Cerebellar cortex (tissue), 1 donor: ENCODE measurements around the gene SH2D3C.
"Not testable (repeated sequence)": the region's sequence is repeated elsewhere in the genome, so short reads cannot be mapped to it uniquely, and the experiment has no call there.

Source experiments
- DNase-seq: peaks from one replicate; pipeline ENCODE4 v3.0.0-alpha.2; 2015; ENCODE audit warnings: low spot score

Gene SH2D3C

DNA sequence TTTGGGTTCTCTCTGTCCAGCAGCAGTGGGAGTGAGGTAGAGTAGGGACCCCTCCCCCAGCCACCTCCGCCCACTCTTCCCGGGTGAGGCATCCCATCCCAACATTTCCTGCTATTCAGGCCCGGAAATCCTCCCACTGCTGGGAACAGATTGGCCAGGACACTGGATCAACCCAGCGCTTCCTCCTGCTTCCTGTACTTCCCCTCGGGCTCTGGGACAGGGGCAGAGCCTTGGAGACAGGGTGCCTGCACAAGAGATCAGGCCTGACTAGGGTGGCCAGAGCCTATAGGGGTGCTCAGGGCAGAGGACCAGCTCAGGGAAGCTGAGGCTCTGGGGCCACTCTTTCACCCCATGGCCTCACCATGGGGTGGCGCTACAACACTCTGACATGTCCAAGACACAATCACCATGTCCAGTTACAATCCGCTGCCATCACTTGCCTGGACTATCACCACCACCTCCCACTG, 14.5 kb downstream of the SH2D3C start:
- DNase-seq = peak; percentile 61

DNA sequence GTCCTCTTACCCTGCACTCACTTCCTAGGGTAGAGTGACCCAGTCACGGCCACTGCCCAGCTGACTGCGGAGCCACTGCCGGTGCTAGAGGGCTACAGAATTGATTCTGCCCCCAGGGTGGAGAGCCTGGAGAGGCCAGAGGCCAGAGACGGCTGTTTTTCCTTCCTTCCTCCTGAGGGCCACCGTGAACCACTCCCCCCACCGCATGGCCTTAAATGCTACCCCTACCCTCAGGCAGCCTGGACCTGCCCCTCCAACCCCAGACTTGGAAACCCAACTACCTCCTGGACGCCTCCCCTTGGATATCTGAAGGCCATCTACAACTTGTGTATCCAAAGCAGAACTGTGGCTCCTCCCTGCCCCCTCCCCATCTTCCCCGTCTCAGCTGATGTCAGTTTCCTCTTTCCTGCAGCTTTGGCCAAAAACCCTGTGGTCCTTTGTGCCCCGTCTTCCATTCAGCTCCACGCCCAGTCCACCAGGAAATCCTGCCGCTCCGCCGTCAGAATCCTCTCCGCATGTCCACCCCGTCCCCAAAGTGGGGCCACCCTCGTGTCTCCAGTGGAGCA, 16.3 kb downstream of the SH2D3C start:
- no peak for DNase-seq

DNA sequence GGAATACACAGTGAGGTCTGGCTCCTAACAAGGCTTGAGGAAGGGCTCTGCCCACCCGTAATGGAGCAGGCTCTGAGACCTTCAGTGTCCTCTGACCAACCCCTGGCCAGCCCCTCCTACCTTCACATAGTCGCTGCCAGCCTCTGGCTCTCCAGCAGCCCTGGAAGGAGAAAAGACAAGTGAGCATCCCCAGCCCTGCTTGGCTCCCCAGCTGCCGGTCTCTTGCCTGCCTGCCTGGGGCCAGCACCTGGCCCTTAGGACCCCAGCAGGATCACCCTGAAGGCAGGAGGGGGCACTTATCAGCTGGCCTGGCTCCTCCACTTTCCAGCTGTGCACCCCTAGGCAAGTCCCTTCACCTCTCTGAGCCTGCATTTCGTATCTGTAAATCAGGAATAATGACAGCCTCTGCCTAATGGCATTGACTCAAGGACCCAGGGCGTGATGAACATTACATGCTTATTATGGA, 16.9 kb downstream of the SH2D3C start:
- DNase-seq = no peak

DNA sequence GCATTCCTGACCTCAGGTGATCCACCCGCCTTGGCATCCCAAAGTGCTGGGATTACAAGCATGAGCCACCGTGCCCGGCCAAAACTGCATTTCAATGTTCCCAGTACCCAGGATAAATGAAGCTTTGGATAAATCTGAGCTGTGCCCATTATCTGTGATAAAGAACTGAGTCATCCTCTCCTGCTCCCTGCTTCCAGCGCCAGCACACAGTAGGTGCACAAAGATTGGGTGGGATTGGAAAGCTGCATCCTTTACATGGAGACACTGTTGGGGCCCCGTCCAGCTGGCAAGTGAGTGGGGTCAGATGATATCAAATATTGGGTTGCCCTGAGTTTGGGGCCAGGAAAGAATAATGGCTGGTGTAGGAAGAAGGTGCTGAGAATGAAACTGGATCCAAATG, 17.4 kb downstream of the SH2D3C start:
- DNase-seq = no peak

- no peak for DNase-seq
These were observed 19.6 kb downstream of the SH2D3C start for GRCh38 chr9:127758843-127759242.

- not testable (repeated sequence) for DNase-seq
These were observed 21.7 kb downstream of the SH2D3C start for GRCh38 chr9:127756776-127757175.

DNA sequence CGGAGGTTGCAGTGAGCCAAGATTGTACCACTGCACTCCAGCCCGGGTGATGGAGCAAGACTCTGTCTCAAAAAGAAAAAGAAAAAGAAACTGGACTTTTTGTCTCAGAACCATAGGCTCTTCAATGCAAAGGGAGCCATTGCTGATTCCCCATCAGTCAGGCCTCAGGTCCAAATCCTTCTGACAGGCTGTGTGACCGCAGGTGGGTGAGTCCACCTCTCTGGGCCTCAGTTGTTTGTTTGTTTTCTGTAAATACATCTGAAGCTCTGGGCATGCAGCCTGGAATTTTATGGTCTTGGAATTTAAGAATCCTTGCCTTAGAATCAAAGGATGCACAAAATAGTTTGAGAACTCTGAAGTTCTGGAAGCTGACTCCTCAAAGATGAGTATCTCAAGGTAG, 22.2 kb downstream of the SH2D3C start:
- no peak for DNase-seq

- peak; percentile 61 for DNase-seq
These were observed 23.1 kb downstream of the SH2D3C start for GRCh38 chr9:127755061-127756060.

GRCh38 chr9:127754099-127755060, 24.1 kb downstream of the SH2D3C start:
- DNase-seq = peak; percentile 86

GRCh38 chr9:127753622-127754021, 24.8 kb downstream of the SH2D3C start:
- no peak for DNase-seq

GRCh38 chr9:127753148-127753547, 25.3 kb downstream of the SH2D3C start:
- no peak for DNase-seq

DNA sequence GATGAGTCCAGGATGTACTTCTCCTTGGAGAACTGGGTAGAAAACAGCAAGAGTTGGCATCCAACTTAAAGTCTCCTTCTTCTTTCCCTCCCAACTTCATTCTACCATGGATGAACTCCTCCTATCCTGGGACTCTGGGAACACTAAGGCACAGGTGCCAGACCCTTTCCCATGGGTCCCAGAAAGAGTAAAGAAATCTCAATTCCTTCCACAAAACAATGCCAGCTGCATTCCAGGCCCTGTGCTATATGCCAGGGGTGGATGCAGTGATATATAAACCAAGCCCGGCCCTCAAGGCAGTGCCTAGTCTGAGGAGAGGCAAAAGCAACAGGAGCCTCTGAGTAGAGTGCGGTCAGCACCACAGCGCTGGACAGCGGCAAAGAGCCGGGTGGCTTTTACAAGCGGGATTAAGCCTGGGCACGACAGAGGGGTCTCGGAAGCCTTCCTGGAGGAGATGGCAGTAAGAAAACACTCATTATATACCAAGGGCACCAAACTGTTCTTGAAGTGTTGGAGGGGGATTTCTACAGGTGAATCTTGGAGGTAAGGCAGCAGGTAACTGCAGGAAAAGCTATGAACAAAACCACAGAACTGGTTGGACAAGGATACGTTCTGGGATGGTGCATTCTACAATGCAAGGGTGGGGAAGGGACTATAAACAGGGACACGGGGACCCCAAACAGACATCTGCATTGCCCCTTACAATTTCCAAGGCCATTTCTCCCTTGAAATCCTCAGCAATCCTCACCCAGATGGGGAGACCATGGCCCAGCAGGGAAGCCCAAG, 27.0 kb downstream of the SH2D3C start:
- no peak for DNase-seq

- no peak for DNase-seq
These were observed 29.2 kb downstream of the SH2D3C start for GRCh38 chr9:127749090-127749787.

DNA sequence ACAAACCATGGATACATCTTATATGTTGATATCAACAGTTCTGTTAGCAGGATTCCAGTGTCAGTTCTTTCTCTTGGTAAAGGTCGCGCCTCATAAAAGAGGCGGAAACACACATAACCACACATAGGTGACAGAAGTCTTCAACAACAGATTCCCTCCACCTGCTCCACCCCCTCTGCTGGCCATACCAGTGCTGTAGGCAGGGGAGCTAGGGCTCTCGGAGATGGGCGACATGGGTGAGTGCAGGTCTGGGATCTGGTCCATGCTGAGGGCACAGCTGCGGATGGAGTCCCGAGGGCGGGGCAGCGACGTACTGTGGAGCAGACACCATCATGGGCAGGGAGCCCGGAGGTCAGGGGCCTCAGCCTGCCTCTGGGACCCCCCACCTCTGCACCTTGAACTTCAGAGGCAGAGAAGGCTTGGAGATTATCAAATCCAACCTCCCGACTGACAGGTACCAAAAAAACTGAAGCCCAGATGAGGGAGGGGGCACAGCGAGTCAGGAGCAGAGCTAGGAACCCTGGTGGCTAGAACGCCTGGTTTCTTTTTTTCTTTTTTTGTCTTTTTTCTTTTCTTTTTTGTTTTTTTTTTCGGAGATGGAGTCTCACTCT, 31.4 kb downstream of the SH2D3C start:
- no peak for DNase-seq

- DNase-seq = no peak
These were observed 33.9 kb downstream of the SH2D3C start for GRCh38 chr9:127744398-127745110.

- peak; percentile 90 for DNase-seq
These were observed 35.9 kb downstream of the SH2D3C start for GRCh38 chr9:127742435-127743088.

DNA sequence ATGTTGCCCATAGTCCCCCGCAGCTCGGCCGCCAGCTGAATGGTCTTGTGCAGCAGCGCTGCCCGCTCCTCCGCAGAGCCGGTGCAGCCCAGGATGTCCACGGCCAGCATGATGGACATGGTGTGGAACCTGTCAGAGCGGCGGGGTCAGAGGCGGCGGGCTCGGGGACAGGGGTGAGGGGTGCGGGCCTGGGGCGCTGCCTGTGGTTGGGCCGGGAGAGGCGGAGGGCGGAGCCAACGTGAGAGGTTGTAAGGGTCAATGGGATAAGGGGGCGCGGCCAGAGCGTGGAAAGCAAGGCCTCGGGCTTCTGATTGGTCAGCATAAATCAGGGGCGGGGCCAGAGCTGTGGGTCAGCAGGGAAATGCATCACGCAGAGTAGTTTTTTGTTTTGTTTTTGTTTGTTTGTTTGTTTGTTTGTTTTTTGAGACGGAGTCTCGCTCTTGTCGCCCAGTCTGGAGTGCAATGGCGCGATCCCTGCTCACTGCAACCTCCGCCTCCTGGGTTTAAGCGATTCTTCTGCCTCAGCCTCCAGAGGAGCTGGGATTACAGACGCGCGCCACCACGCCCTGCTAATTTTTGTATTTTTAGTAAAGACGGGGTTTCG, 36.5 kb downstream of the SH2D3C start:
- DNase-seq = peak; percentile 92

DNA sequence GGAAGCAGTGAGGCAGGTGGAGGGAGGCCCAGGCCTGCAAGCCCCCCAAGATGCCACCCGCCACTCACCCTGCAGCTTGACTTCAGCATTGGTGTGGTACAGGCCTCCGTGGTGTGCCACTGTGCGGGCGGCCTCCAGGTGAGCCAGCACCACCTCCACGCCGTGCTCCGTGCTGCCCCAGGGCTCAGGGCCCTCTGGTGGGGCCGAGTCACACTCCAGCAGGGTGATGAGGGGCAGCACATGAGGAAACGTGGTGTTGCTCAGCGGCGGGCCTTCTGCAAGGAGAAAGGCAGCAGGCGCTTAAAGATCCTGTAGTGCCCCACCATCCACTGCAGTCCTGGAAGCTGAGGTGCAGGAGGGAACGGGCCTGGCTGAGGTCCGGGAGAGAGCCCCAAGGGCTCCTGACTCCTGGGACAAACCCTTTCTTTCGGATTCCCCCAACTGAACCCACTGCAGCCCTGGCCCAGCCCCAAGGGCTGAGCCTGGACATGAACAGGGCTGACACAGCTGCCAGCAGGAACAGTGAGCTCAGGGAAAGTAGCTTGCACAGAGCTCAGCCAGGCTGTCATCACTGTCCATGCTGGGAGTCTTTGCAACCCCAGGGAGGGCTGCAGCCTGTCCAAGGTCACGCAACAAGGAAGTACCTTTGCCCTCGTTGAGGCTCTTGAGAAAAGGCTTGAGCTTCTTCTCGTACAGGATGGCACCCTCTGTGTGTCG, 38.7 kb downstream of the SH2D3C start:
- no peak for DNase-seq
